H9 (cell line): ENCODE results near the gene MATK. TPM values are rescaled to one million over a fixed set of nuclear protein-coding genes. Genes with fewer than 3 reads are reported as not detected.

Experiments
- DNase-seq: peaks from one replicate; pipeline ENCODE4 v3.0.0-alpha.2; 2017
- H2AFZ ChIP-seq: one replicate; pipeline ENCODE4 v1.6.1; 2013; ENCODE audit warnings: mild to moderate bottlenecking, low read length, control low read depth, moderate library complexity
- H2AK5ac ChIP-seq: 2 replicates; pipeline ENCODE4 v1.6.1; 2013; ENCODE audit warnings: low read length, control low read depth, mixed read lengths; ENCODE audit not compliant: insufficient read length
- H2BK120ac ChIP-seq: one replicate; pipeline ENCODE4 v1.6.1; 2013; ENCODE audit warnings: low read depth, mild to moderate bottlenecking, low read length, control low read depth, inconsistent platforms; ENCODE audit not compliant: poor library complexity, severe bottlenecking
- H2BK12ac ChIP-seq: 2 replicates; pipeline ENCODE4 v1.6.1; 2013; ENCODE audit warnings: low read length, control low read depth, mixed read lengths, low read depth; ENCODE audit not compliant: insufficient read length
- H2BK15ac ChIP-seq: 2 replicates; pipeline ENCODE4 v1.6.1; 2013; ENCODE audit warnings: low read depth, low read length, control low read depth
- H2BK20ac ChIP-seq: one replicate; pipeline ENCODE4 v1.6.1; 2013; ENCODE audit warnings: low read depth, mild to moderate bottlenecking, low read length, control low read depth, inconsistent platforms; ENCODE audit not compliant: poor library complexity, severe bottlenecking
- H2BK5ac ChIP-seq: 2 replicates; pipeline ENCODE4 v1.6.1; 2013; ENCODE audit warnings: low read length, control low read depth, mixed read lengths; ENCODE audit not compliant: insufficient read length
- H3K14ac ChIP-seq: 2 replicates; pipeline ENCODE4 v1.6.1; 2013; ENCODE audit warnings: low read length, control low read depth; ENCODE audit not compliant: insufficient read depth
- H3K18ac ChIP-seq: 2 replicates; pipeline ENCODE4 v1.6.1; 2013; ENCODE audit warnings: low read depth, mild to moderate bottlenecking, mixed read lengths, low read length, control low read depth; ENCODE audit not compliant: insufficient read length
- H3K23ac ChIP-seq: 2 replicates; pipeline ENCODE4 v1.6.1; 2013; ENCODE audit warnings: low read length, control low read depth, mixed read lengths, low read depth; ENCODE audit not compliant: insufficient read length
- H3K23me2 ChIP-seq: 2 replicates; pipeline ENCODE4 v1.6.1; 2013; ENCODE audit warnings: low read depth, mild to moderate bottlenecking, mixed read lengths, low read length, control low read depth; ENCODE audit not compliant: insufficient read length, poor library complexity, severe bottlenecking
- H3K27ac ChIP-seq: 2 replicates; pipeline ENCODE4 v1.5.1; 2013; ENCODE audit warnings: low read length, control low read depth, mixed read lengths, low read depth; ENCODE audit not compliant: insufficient read length
- H3K27me3 ChIP-seq: 2 replicates; pipeline ENCODE4 v1.6.1; 2013; ENCODE audit warnings: low read length, control low read depth, inconsistent platforms; ENCODE audit not compliant: insufficient read depth
- H3K4ac ChIP-seq: 2 replicates; pipeline ENCODE4 v1.6.1; 2013; ENCODE audit warnings: low read depth, mild to moderate bottlenecking, control low read depth, inconsistent platforms, low read length, moderate library complexity
- H3K4me1 ChIP-seq: 2 replicates; pipeline ENCODE4 v1.6.1; 2013; ENCODE audit warnings: low read length, control low read depth, inconsistent platforms; ENCODE audit not compliant: insufficient read depth
- H3K4me2 ChIP-seq: 2 replicates; pipeline ENCODE4 v1.6.1; 2013; ENCODE audit warnings: low read length, control low read depth, mixed read lengths; ENCODE audit not compliant: insufficient read length, insufficient read depth
- H3K56ac ChIP-seq: 2 replicates; pipeline ENCODE4 v1.6.1; 2013; ENCODE audit warnings: low read depth, mild to moderate bottlenecking, mixed read lengths, low read length, control low read depth; ENCODE audit not compliant: insufficient read length
- H3K79me1 ChIP-seq: 2 replicates; pipeline ENCODE4 v1.6.1; 2013; ENCODE audit warnings: low read depth, mild to moderate bottlenecking, moderate library complexity, low read length, control low read depth, inconsistent platforms; ENCODE audit not compliant: insufficient read depth, poor library complexity, severe bottlenecking
- H3K79me2 ChIP-seq: 2 replicates; pipeline ENCODE4 v1.6.1; 2013; ENCODE audit warnings: low read length, control low read depth, inconsistent platforms; ENCODE audit not compliant: insufficient read depth
- H3K9ac ChIP-seq: 2 replicates; pipeline ENCODE4 v1.6.1; 2013; ENCODE audit warnings: low read length, control low read depth, mixed read lengths; ENCODE audit not compliant: insufficient read length; ENCODE audit errors: extremely low read depth
- H3K9me3 ChIP-seq: one replicate; pipeline ENCODE4 v1.6.1; 2013; ENCODE audit warnings: low read depth, low read length, inconsistent platforms; ENCODE audit not compliant: control insufficient read depth
- H3T11ph ChIP-seq: one replicate; pipeline ENCODE4 v1.6.1; 2013; ENCODE audit warnings: mild to moderate bottlenecking, low read length, control low read depth, inconsistent platforms
- H4K20me1 ChIP-seq: one replicate; pipeline ENCODE4 v1.6.1; 2013; ENCODE audit not compliant: control insufficient read depth, insufficient read length, insufficient read depth
- H4K5ac ChIP-seq: 2 replicates; pipeline ENCODE4 v1.6.1; 2013; ENCODE audit warnings: low read depth, mild to moderate bottlenecking, mixed read lengths, low read length, control low read depth; ENCODE audit not compliant: insufficient read length
- H4K8ac ChIP-seq: replicated peaks from 2 replicates; pipeline ENCODE4 v1.6.1; 2013; ENCODE audit warnings: low read length, control low read depth, mixed read lengths, low read depth; ENCODE audit not compliant: insufficient read length
- H4K91ac ChIP-seq: 2 replicates; pipeline ENCODE4 v1.6.1; 2013; ENCODE audit warnings: low read depth, mild to moderate bottlenecking, moderate library complexity, mixed read lengths, low read length, control low read depth; ENCODE audit not compliant: insufficient read length
- H3K27ac Mint-ChIP-seq, 3 experiments: 2 replicates in 2 of 3; 3 replicates in 1 of 3; pipeline ENCODE4 v1.8.0; 2020 to 2021; ENCODE audit warnings: mixed read lengths in 3 of 3, mild to moderate bottlenecking in 1 of 3, moderate library complexity in 1 of 3
- H3K27me3 Mint-ChIP-seq: 2 replicates; pipeline ENCODE4 v1.8.0; 2021; ENCODE audit warnings: low read depth, mild to moderate bottlenecking, moderate library complexity, mixed read lengths
- H3K36me3 Mint-ChIP-seq, 3 experiments: 2 replicates in 2 of 3; 3 replicates in 1 of 3; pipeline ENCODE4 v1.8.0; 2020 to 2021; ENCODE audit warnings: low read depth in 3 of 3, mixed read lengths in 3 of 3; ENCODE audit not compliant: insufficient read depth in 1 of 3
- H3K4me1 Mint-ChIP-seq, 2 experiments: 2 replicates each; pipeline ENCODE4 v1.8.0; 2020; ENCODE audit warnings: mixed read lengths in 2 of 2
- H3K4me3 Mint-ChIP-seq, 2 experiments: 2 replicates in 1 of 2; 3 replicates in 1 of 2; pipeline ENCODE4 v1.8.0; 2020 to 2021; ENCODE audit warnings: mild to moderate bottlenecking in 2 of 2, mixed read lengths in 2 of 2, moderate library complexity in 1 of 2
- H3K9me3 Mint-ChIP-seq, 2 experiments: 2 replicates in 1 of 2; 3 replicates in 1 of 2; pipeline ENCODE4 v1.8.0; 2020; ENCODE audit warnings: mild to moderate bottlenecking in 2 of 2, mixed read lengths in 2 of 2, moderate library complexity in 1 of 2
- WGBS: extraction: QIAGEN DNeasy Blood & Tissue Kit; methylation state at CpG from one replicate; pipeline ENCODE4 v1.1.7; 2013; ENCODE audit warnings: missing lambda C conversion rate, low lambda C conversion rate, mixed read lengths; ENCODE audit not compliant: insufficient read length; ENCODE audit errors: extremely low coverage; 5-methylcytosine and 5-hydroxymethylcytosine counted together
- total RNA-seq: library from RNA; stranded (reverse); gene quantifications from 2 replicates; pipeline ENCODE4 v1.2.1, GENCODE V29; 2021
- TF ChIP-seq, protein P1 (sequence below): fragments of 200-600 bp; sonication (generic); conservative IDR thresholded peaks from 3 replicates; pipeline ENCODE4 v1.8.0; 2021; ENCODE audit warnings: antibody characterized with exemption, mild to moderate bottlenecking

The MATK gene
- total RNA-seq, 1 experiment from 2014 or later = 13.5 TPM

DNA sequence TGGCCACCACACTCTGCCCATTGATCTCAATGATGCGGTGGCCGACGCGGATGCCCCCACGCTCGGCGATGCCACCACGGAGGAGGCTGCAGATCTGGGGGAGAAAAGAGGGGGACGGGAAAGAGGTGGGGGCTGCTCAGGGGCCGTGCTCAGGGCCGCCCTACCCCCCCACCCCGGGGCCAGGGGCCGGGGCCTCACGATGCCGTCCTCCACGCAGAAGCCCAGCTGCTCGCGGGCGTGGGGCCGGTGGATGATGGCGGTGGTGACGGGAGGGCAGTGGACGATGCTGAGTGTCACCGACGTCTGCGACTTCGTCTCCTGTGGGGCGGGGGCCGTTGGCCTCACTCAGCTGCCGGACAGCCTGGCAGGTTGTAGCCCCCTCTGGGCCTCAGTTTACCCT, 34.9 kb downstream of the MATK start:
- H3T11ph ChIP-seq = no peak overlapping the region
- H3K27me3 ChIP-seq = no peaks in the 10 kb centered on the region
- H3K9me3 Mint-ChIP-seq = no peaks in the 10 kb centered on the region
- no peak overlapping the region for H4K8ac ChIP-seq
- H3K79me2 ChIP-seq = no peaks in the 10 kb centered on the region
- no peaks in the 10 kb centered on the region for H3K4me1 Mint-ChIP-seq
- peaks cover 4 to 32% (median 27%) of the 10 kb centered on the region in 3 experiments; a peak in 6 of 7 replicates for H3K36me3 Mint-ChIP-seq
- DNase-seq = no peak
- H2BK15ac ChIP-seq = no peak overlapping the region
- TF ChIP-seq, protein P1, sequence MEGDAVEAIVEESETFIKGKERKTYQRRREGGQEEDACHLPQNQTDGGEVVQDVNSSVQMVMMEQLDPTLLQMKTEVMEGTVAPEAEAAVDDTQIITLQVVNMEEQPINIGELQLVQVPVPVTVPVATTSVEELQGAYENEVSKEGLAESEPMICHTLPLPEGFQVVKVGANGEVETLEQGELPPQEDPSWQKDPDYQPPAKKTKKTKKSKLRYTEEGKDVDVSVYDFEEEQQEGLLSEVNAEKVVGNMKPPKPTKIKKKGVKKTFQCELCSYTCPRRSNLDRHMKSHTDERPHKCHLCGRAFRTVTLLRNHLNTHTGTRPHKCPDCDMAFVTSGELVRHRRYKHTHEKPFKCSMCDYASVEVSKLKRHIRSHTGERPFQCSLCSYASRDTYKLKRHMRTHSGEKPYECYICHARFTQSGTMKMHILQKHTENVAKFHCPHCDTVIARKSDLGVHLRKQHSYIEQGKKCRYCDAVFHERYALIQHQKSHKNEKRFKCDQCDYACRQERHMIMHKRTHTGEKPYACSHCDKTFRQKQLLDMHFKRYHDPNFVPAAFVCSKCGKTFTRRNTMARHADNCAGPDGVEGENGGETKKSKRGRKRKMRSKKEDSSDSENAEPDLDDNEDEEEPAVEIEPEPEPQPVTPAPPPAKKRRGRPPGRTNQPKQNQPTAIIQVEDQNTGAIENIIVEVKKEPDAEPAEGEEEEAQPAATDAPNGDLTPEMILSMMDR = no peak
- no peak overlapping the region for H3K4me2 ChIP-seq
- no peaks in the 10 kb centered on the region for H3K9me3 ChIP-seq
- H2BK120ac ChIP-seq = no peak overlapping the region
- no peak overlapping the region for H3K23ac ChIP-seq
- no peak overlapping the region for H3K27ac Mint-ChIP-seq
- no peak overlapping the region for H2BK20ac ChIP-seq
- no peaks in the 10 kb centered on the region for H3K4me1 ChIP-seq
- H3K23me2 ChIP-seq = no peaks in the 10 kb centered on the region
- H3K27me3 Mint-ChIP-seq = no peaks in the 10 kb centered on the region
- no peaks in the 10 kb centered on the region for H3K79me1 ChIP-seq
- no peak overlapping the region for H2AFZ ChIP-seq
- no peak overlapping the region for H3K4me3 Mint-ChIP-seq
- H4K5ac ChIP-seq = no peak overlapping the region
- no peaks in the 10 kb centered on the region for H4K20me1 ChIP-seq
- H3K27ac ChIP-seq = no peak overlapping the region
- H2AK5ac ChIP-seq = no peak overlapping the region
- H3K4ac ChIP-seq = no peak overlapping the region
- H2BK12ac ChIP-seq = no peak overlapping the region
- no peak overlapping the region for H4K91ac ChIP-seq
- H2BK5ac ChIP-seq = no peak overlapping the region
- no peak overlapping the region for H3K9ac ChIP-seq
- WGBS = no CpG with 5 or more reads among the region's 30 CpGs
- no peak overlapping the region for H3K18ac ChIP-seq
- H3K14ac ChIP-seq = no peak overlapping the region
- no peak overlapping the region for H3K56ac ChIP-seq
